Measurements from ENCODE around the gene TPT1.

The TPT1 gene

GRCh38 chr13:45333251-45333976 lies 7.6 kb downstream of the TPT1 start:
- peak; percentile 70 for DNase-seq

GRCh38 chr13:45332831-45333219 lies 8.2 kb downstream of the TPT1 start:
- DNase-seq, result no peak

GRCh38 chr13:45332036-45332830 lies 8.8 kb downstream of the TPT1 start:
- DNase-seq, result peak; percentile 21

- no peak for DNase-seq
These were observed 9.3 kb downstream of the TPT1 start for GRCh38 chr13:45331692-45332035.

- DNase-seq, result peak; percentile 76
These were observed 9.8 kb downstream of the TPT1 start for GRCh38 chr13:45331123-45331619.

GRCh38 chr13:45328661-45329111 lies 12.3 kb downstream of the TPT1 start:
- DNase-seq, result no peak

- no peak for DNase-seq
These were observed 13.6 kb downstream of the TPT1 start for GRCh38 chr13:45327253-45327955.

GRCh38 chr13:45325806-45326205 lies 15.2 kb downstream of the TPT1 start:
- no peak for DNase-seq

GRCh38 chr13:45320876-45321629 lies 19.9 kb downstream of the TPT1 start:
- no peak for DNase-seq

GRCh38 chr13:45316996-45317395 lies 24.0 kb downstream of the TPT1 start:
- DNase-seq, result no peak

- no peak for DNase-seq
These were observed 24.6 kb downstream of the TPT1 start for GRCh38 chr13:45316338-45316737.

- DNase-seq, result no peak
These were observed 25.3 kb downstream of the TPT1 start for GRCh38 chr13:45315520-45316167.

GRCh38 chr13:45314822-45315221 lies 26.2 kb downstream of the TPT1 start:
- no peak for DNase-seq

GRCh38 chr13:45310341-45311131 lies 30.4 kb downstream of the TPT1 start:
- no peak for DNase-seq

- DNase-seq, result no peak
These were observed 34.0 kb downstream of the TPT1 start for GRCh38 chr13:45306966-45307365.

GRCh38 chr13:45305079-45305478 lies 35.9 kb downstream of the TPT1 start:
- no peak for DNase-seq

- no peak for DNase-seq
These were observed 37.1 kb downstream of the TPT1 start for GRCh38 chr13:45303866-45304265.

GRCh38 chr13:45303026-45303425 lies 38.0 kb downstream of the TPT1 start:
- DNase-seq, result no peak

GRCh38 chr13:45302507-45302906 lies 38.5 kb downstream of the TPT1 start:
- DNase-seq, result no peak

- no peak for DNase-seq
These were observed 39.7 kb downstream of the TPT1 start for GRCh38 chr13:45301263-45301662.

GRCh38 chr13:45300190-45300985 lies 40.6 kb downstream of the TPT1 start:
- DNase-seq, result no peak

Measured in NCI-H2171 treated with DMSO at 0.1 percent for 48 hours (cell line).